Neural progenitor cell (in vitro differentiated cells): ENCODE measurements around the gene CHST3. TPM values are rescaled to one million over a fixed set of nuclear protein-coding genes. Genes with fewer than 3 reads are reported as not detected.
A peak's percentile ranks its signal among the peaks of the same experiment; 100 is the strongest.

Source experiments
- DNase-seq: peaks from one replicate; pipeline ENCODE4 v3.0.0-alpha.2; 2016; ENCODE audit warnings: low spot score
- H2AFZ ChIP-seq: fragments of 200-600 bp; sonication (generic); replicated peaks from 2 replicates; pipeline ENCODE4 v1.6.1; 2016; ENCODE audit warnings: antibody characterized with exemption
- H3F3A ChIP-seq: fragments of 200-600 bp; sonication (generic); 2 replicates; pipeline ENCODE4 v1.6.1; 2016; ENCODE audit warnings: antibody characterized with exemption, low read depth
- H3K27ac ChIP-seq: fragments of 200-600 bp; sonication (generic); 2 replicates; pipeline ENCODE4 v1.5.1; 2016; ENCODE audit warnings: mild to moderate bottlenecking
- H3K27me3 ChIP-seq: fragments of 200-600 bp; sonication (generic); 2 replicates; pipeline ENCODE4 v1.6.1; 2016; ENCODE audit warnings: mild to moderate bottlenecking, moderate library complexity
- H3K36me3 ChIP-seq: fragments of 200-600 bp; sonication (generic); 2 replicates; pipeline ENCODE4 v1.5.1; 2016
- H3K4me1 ChIP-seq: fragments of 200-600 bp; sonication (generic); 2 replicates; pipeline ENCODE4 v1.6.1; 2016; ENCODE audit warnings: mixed run types
- H3K4me2 ChIP-seq: fragments of 200-600 bp; sonication (generic); 2 replicates; pipeline ENCODE4 v1.6.1; 2016
- H3K4me3 ChIP-seq: fragments of 200-600 bp; sonication (generic); 2 replicates; pipeline ENCODE4 v1.5.1; 2016
- H3K79me2 ChIP-seq: fragments of 200-600 bp; sonication (generic); 2 replicates; pipeline ENCODE4 v1.6.1; 2016; ENCODE audit warnings: low read depth
- H3K9ac ChIP-seq: fragments of 200-600 bp; sonication (generic); 2 replicates; pipeline ENCODE4 v1.6.1; 2016
- H3K9me3 ChIP-seq: fragments of 200-600 bp; sonication (generic); 2 replicates; pipeline ENCODE4 v1.5.1; 2016; ENCODE audit warnings: low read depth
- H4K20me1 ChIP-seq: fragments of 200-600 bp; sonication (generic); 2 replicates; pipeline ENCODE4 v1.6.1; 2016; ENCODE audit warnings: low read depth
- H3K27ac Mint-ChIP-seq: 3 replicates; pipeline ENCODE4 v1.8.0; 2021; ENCODE audit warnings: mixed read lengths
- H3K27me3 Mint-ChIP-seq: 2 replicates; pipeline ENCODE4 v1.8.0; 2022; ENCODE audit warnings: low read depth, mild to moderate bottlenecking, inconsistent platforms, moderate library complexity, mixed read lengths; ENCODE audit not compliant: insufficient read depth
- H3K36me3 Mint-ChIP-seq: 3 replicates; pipeline ENCODE4 v1.8.0; 2021; ENCODE audit warnings: mixed read lengths
- H3K4me1 Mint-ChIP-seq: 3 replicates; pipeline ENCODE4 v1.8.0; 2021; ENCODE audit warnings: mixed read lengths
- H3K4me3 Mint-ChIP-seq: 3 replicates; pipeline ENCODE4 v1.8.0; 2021; ENCODE audit warnings: mild to moderate bottlenecking, moderate library complexity, mixed read lengths
- H3K9me3 Mint-ChIP-seq: 3 replicates; pipeline ENCODE4 v1.8.0; 2020; ENCODE audit warnings: mixed read lengths
- CTCF ChIP-seq: fragments of 200-600 bp; sonication (generic); IDR thresholded peaks from 2 replicates; pipeline ENCODE4 v1.5.1; 2017; ENCODE audit warnings: antibody characterized with exemption, mild to moderate bottlenecking
- EZH2 ChIP-seq: fragments of 200-600 bp; sonication (generic); IDR thresholded peaks from 2 replicates; pipeline ENCODE4 v1.6.1; 2017; ENCODE audit warnings: antibody characterized with exemption, mild to moderate bottlenecking, moderate library complexity
- EZH2phosphoT487 ChIP-seq: fragments of 200-600 bp; sonication (generic); IDR thresholded peaks from 2 replicates; pipeline ENCODE4 v1.6.1; 2017; ENCODE audit warnings: antibody characterized with exemption
- total RNA-seq: library from RNA; depleted of rRNA; stranded (reverse); fragments of >200 nt; gene quantifications from 2 replicates; pipeline ENCODE4 v1.2.3, GENCODE V29; 2015; ENCODE audit warnings: low replicate concordance

CHST3 gene
- total RNA-seq, 1 donor from 2014 or later, result 9.1 TPM

DNA sequence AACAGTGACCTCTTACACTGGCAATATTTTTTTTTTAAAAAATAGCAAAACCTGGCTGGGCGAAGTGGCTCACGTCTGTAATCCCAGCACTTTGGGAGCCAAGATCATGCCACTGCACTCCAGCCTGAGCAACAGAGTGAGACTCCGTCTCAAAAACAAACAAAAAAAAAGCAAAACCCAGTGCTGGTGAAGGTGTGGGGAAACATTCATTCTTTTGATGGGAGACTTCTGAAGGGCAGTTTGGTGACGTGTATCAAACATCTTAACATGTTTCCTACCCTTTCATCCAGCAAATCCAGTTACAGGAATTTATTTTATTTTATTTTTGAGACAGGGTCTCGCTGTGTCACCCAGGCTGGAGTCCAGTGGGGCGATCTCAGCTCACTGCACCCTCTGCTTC, 58.0 kb downstream of the CHST3 start:
- Histone ChIP-seq H3K36me3 (no peaks in the 10 kb centered on the region), H3K9ac (no peak overlapping the region), H4K20me1 (no peaks in the 10 kb centered on the region), H3F3A (no peaks in the 10 kb centered on the region), H3K27ac (no peak overlapping the region), H3K4me1 (peaks cover 6% of the 10 kb centered on the region), H3K4me2 (no peak overlapping the region), H2AFZ (no peak overlapping the region), H3K4me3 (no peak overlapping the region), H3K27me3 (no peaks in the 10 kb centered on the region), H3K9me3 (no peaks in the 10 kb centered on the region), H3K79me2 (no peaks in the 10 kb centered on the region)
- no peak overlapping the region for H3K27ac Mint-ChIP-seq
- TF ChIP-seq EZH2phosphoT487 (no peak), EZH2 (no peak), CTCF (no peak)
- H3K27me3 Mint-ChIP-seq, result peaks cover 6% of the 10 kb centered on the region
- H3K36me3 Mint-ChIP-seq, result no peaks in the 10 kb centered on the region
- no peaks in the 10 kb centered on the region for H3K9me3 Mint-ChIP-seq
- no peak overlapping the region for H3K4me3 Mint-ChIP-seq
- peaks cover 23% of the 10 kb centered on the region for H3K4me1 Mint-ChIP-seq
- no peak for DNase-seq

GRCh38 chr10:72024596-72024995, 60.4 kb downstream of the CHST3 start:
- no peaks in the 10 kb centered on the region for H4K20me1 ChIP-seq
- H3F3A ChIP-seq, result no peaks in the 10 kb centered on the region
- peaks cover 14% of the 10 kb centered on the region for H3K4me1 Mint-ChIP-seq
- H3K4me3 Mint-ChIP-seq, result no peak overlapping the region
- no peak overlapping the region for H2AFZ ChIP-seq
- peaks cover 5% of the 10 kb centered on the region for H3K27me3 Mint-ChIP-seq
- H3K4me2 ChIP-seq, result no peak overlapping the region
- no peaks in the 10 kb centered on the region for H3K27me3 ChIP-seq
- peaks cover 4% of the 10 kb centered on the region for H3K4me1 ChIP-seq
- no peaks in the 10 kb centered on the region for H3K9me3 ChIP-seq
- no peaks in the 10 kb centered on the region for H3K9me3 Mint-ChIP-seq
- H3K36me3 ChIP-seq, result no peaks in the 10 kb centered on the region
- H3K36me3 Mint-ChIP-seq, result no peaks in the 10 kb centered on the region
- H3K9ac ChIP-seq, result no peak overlapping the region
- H3K27ac ChIP-seq, result no peak overlapping the region
- no peaks in the 10 kb centered on the region for H3K79me2 ChIP-seq
- no peak for TF ChIP-seq EZH2
- TF ChIP-seq EZH2phosphoT487, result no peak
- no peak for TF ChIP-seq CTCF
- DNase-seq, result no peak
- no peak overlapping the region for H3K27ac Mint-ChIP-seq
- no peak overlapping the region for H3K4me3 ChIP-seq

DNA sequence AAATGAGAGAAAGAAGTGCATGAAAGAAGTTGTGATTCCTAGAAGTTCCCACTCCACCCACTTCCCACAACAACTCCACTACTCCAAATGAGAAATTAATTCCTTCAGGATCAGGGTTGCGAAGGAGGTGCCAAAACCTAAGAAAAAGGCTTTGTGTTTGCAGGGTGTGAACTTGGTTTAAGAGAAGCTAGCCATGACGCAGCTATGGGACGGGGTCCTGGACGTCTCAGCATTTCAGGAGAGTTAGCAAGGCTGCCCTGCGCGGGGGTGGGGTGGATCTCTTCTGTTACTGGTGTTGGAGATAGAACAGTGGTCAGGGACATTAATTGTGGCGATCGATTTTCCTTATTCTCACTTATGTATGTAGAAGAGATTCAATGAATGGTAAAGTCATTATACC, 61.2 kb downstream of the CHST3 start:
- H3K27me3 ChIP-seq, result no peaks in the 10 kb centered on the region
- H3K27ac ChIP-seq, result no peak overlapping the region
- TF ChIP-seq CTCF, result no peak
- no peak for TF ChIP-seq EZH2phosphoT487
- H3K36me3 ChIP-seq, result no peaks in the 10 kb centered on the region
- H2AFZ ChIP-seq, result no peak overlapping the region
- no peaks in the 10 kb centered on the region for H3K79me2 ChIP-seq
- Mint-ChIP-seq H3K4me1 (peaks cover 20% of the 10 kb centered on the region), H3K27me3 (peaks cover 3% of the 10 kb centered on the region), H3K9me3 (no peaks in the 10 kb centered on the region), H3K27ac (peak overlapping the region; percentile 82), H3K4me3 (no peak overlapping the region), H3K36me3 (no peaks in the 10 kb centered on the region)
- H3K9ac ChIP-seq, result no peak overlapping the region
- no peak for DNase-seq
- H3K9me3 ChIP-seq, result no peaks in the 10 kb centered on the region
- no peaks in the 10 kb centered on the region for H3F3A ChIP-seq
- no peak overlapping the region for H3K4me2 ChIP-seq
- no peaks in the 10 kb centered on the region for H4K20me1 ChIP-seq
- no peak overlapping the region for H3K4me3 ChIP-seq
- peaks cover 4% of the 10 kb centered on the region for H3K4me1 ChIP-seq
